ENCODE data around the gene TRAPPC10.
A peak's percentile ranks its signal among the peaks of the same experiment; 100 is the strongest.

Gene TRAPPC10

GRCh38 chr21:44047996-44048560 is 36.0 kb downstream of the TRAPPC10 start:
- no peak for DNase-seq

- DNase-seq, result no peak
These were observed 37.1 kb downstream of the TRAPPC10 start for GRCh38 chr21:44049182-44049581.

GRCh38 chr21:44049606-44050005 is 37.5 kb downstream of the TRAPPC10 start:
- DNase-seq, result no peak

- DNase-seq, result no peak
These were observed 38.2 kb downstream of the TRAPPC10 start for GRCh38 chr21:44050276-44050675.

GRCh38 chr21:44051462-44051941 is 39.4 kb downstream of the TRAPPC10 start:
- DNase-seq, result no peak

- DNase-seq, result no peak
These were observed 40.1 kb downstream of the TRAPPC10 start for GRCh38 chr21:44052071-44052829.

GRCh38 chr21:44052830-44053226 is 40.7 kb downstream of the TRAPPC10 start:
- DNase-seq, result no peak

GRCh38 chr21:44053567-44053966 is 41.5 kb downstream of the TRAPPC10 start:
- DNase-seq, result no peak

GRCh38 chr21:44054710-44055109 is 42.6 kb downstream of the TRAPPC10 start:
- DNase-seq, result no peak

- DNase-seq, result no peak
These were observed 44.9 kb downstream of the TRAPPC10 start for GRCh38 chr21:44057055-44057454.

GRCh38 chr21:44057960-44058651 is 46.0 kb downstream of the TRAPPC10 start:
- DNase-seq, result no peak

- DNase-seq, result no peak
These were observed 46.5 kb downstream of the TRAPPC10 start for GRCh38 chr21:44058652-44058964.

GRCh38 chr21:44058981-44059380 is 46.9 kb downstream of the TRAPPC10 start:
- no peak for DNase-seq

GRCh38 chr21:44059710-44060109 is 47.6 kb downstream of the TRAPPC10 start:
- no peak for DNase-seq

GRCh38 chr21:44062380-44062779 is 50.3 kb downstream of the TRAPPC10 start:
- DNase-seq, result no peak

GRCh38 chr21:44063151-44063912 is 51.2 kb downstream of the TRAPPC10 start:
- no peak for DNase-seq

GRCh38 chr21:44064852-44065403 is 52.8 kb downstream of the TRAPPC10 start:
- no peak for DNase-seq

GRCh38 chr21:44065428-44065827 is 53.3 kb downstream of the TRAPPC10 start:
- DNase-seq, result peak; percentile 70

GRCh38 chr21:44066116-44066515 is 54.0 kb downstream of the TRAPPC10 start:
- no peak for DNase-seq

GRCh38 chr21:44067011-44067839 is 55.1 kb downstream of the TRAPPC10 start:
- no peak for DNase-seq

- DNase-seq, result no peak
These were observed 58.3 kb downstream of the TRAPPC10 start for GRCh38 chr21:44070391-44070790.
